K562 (cell line): Measurements from ENCODE around the gene KCNK18. TPM values are rescaled to one million over a fixed set of nuclear protein-coding genes. Genes with fewer than 3 reads are reported as not detected.

Experiments used
- ATAC-seq: fragments of 200-7000 bp; cut with Tn5 transposase; 3 replicates; pipeline ENCODE4 v1.9.1; 2020; ENCODE audit warnings: moderate library complexity
- BruUV-seq: library from RNA; stranded (reverse); fragments of 400-500 nt; replicated peaks from 2 replicates; lab custom pipeline; 2021; lab: Mats Ljungman, UMichigan
- CTCF ChIA-PET: fragments of 300-600 bp; formaldehyde crosslinking; extraction: SDS; loops from one replicate; lab custom pipeline; 2021; ENCODE audit warnings: low intra/inter-chr PET ratio; lab: Yijun Ruan, JAX
- POLR2A ChIA-PET: fragments of 300-600, 350-650 bp; sonication (Branson Sonifier 250); formaldehyde crosslinking; extraction: SDS; loops from one replicate; lab custom pipeline; 2021; ENCODE audit warnings: antibody characterized with exemption, inconsistent platforms; lab: Yijun Ruan, JAX
- DNase-seq, 4 experiments: peaks; one replicate each; pipeline versions ENCODE4 v3.0.0 to v3.0.0-alpha.2; 2011 to 2018; ENCODE audit warnings: low spot score in 3 of 4, mixed read lengths in 3 of 4; ENCODE audit errors: extremely low read depth in 1 of 4
- FAIRE-seq: peaks from 2 replicates; lab custom pipeline; 2011; peaks lifted over from hg19 to GRCh38; lab: Jason Lieb, UNC
- H2AFZ ChIP-seq: 2 replicates; pipeline ENCODE4 v1.6.0; 2011; ENCODE audit warnings: low read depth, low read length, control low read depth, inconsistent platforms
- H3K27ac ChIP-seq: fragments of 200-600 bp; 3 replicates; pipeline ENCODE4 v1.8.0; 2011; ENCODE audit warnings: low read depth, mild to moderate bottlenecking, control low read depth, inconsistent platforms, low read length, moderate library complexity, mixed read lengths; ENCODE audit errors: extremely low read depth
- H3K27me3 ChIP-seq, 2 experiments: fragments of 300-600 bp in 1 of 2; 2 replicates in 1 of 2; 3 replicates in 1 of 2; pipeline versions ENCODE4 v1.6.0 to v1.8.0; 2011; ENCODE audit warnings: inconsistent platforms in 2 of 2, low read length in 2 of 2, mild to moderate bottlenecking in 1 of 2, mixed read lengths in 1 of 2, moderate library complexity in 1 of 2; ENCODE audit not compliant: control insufficient read depth in 2 of 2, insufficient read depth in 2 of 2
- H3K36me3 ChIP-seq: fragments of 300-600 bp; 3 replicates; pipeline ENCODE4 v1.8.0; 2011; ENCODE audit warnings: mild to moderate bottlenecking, low read length, inconsistent platforms; ENCODE audit not compliant: control insufficient read depth, insufficient read depth
- H3K4me1 ChIP-seq, 2 experiments: fragments of 200-600 bp in 1 of 2; replicated peaks in 1 of 2; 2 replicates in 1 of 2; 3 replicates in 1 of 2; pipeline versions ENCODE4 v1.5.1 to v1.8.0; 2011; ENCODE audit warnings: inconsistent platforms in 2 of 2, low read length in 2 of 2, mild to moderate bottlenecking in 1 of 2, mixed read lengths in 1 of 2, moderate library complexity in 1 of 2; ENCODE audit not compliant: control insufficient read depth in 2 of 2, insufficient read depth in 2 of 2
- H3K4me2 ChIP-seq: 2 replicates; pipeline ENCODE4 v1.6.1; 2011; ENCODE audit warnings: low read length, control low read depth, inconsistent platforms, mixed read lengths; ENCODE audit not compliant: insufficient read depth
- H3K4me3 ChIP-seq: fragments of 200-600 bp; sonication (generic), shearing (Covaris generic); 2 replicates; pipeline ENCODE4 v1.5.1; 2016; ENCODE audit warnings: control low read depth, inconsistent platforms
- H3K79me2 ChIP-seq: fragments of 200-600 bp; 3 replicates; pipeline ENCODE4 v1.8.0; 2011; ENCODE audit warnings: low read length, inconsistent platforms; ENCODE audit not compliant: control insufficient read depth, insufficient read depth
- H3K9ac ChIP-seq, 2 experiments: 2 replicates each; pipeline versions ENCODE4 v1.6.0 to v1.6.1; 2011; ENCODE audit warnings: low read depth in 2 of 2, low read length in 2 of 2, control low read depth in 1 of 2, inconsistent platforms in 1 of 2, mild to moderate bottlenecking in 1 of 2, mixed read lengths in 1 of 2; ENCODE audit not compliant: insufficient read depth in 1 of 2
- H3K9me1 ChIP-seq: one replicate; pipeline ENCODE4 v1.6.0; 2011; ENCODE audit warnings: inconsistent platforms, mild to moderate bottlenecking, low read length, moderate library complexity; ENCODE audit not compliant: control insufficient read depth, insufficient read depth
- H3K9me3 ChIP-seq: replicated peaks from 2 replicates; pipeline ENCODE4 v1.5.1; 2011; ENCODE audit warnings: low read depth, low read length, inconsistent platforms; ENCODE audit not compliant: control insufficient read depth, insufficient read depth
- H4K20me1 ChIP-seq: replicated peaks from 2 replicates; pipeline ENCODE4 v1.6.1; 2011; ENCODE audit warnings: low read length, inconsistent platforms, mixed read lengths; ENCODE audit not compliant: control insufficient read depth, insufficient read depth
- ATF3 ChIP-seq, 2 experiments: fragments of 450-650 bp in 1 of 2; sonication (generic) in 1 of 2; formaldehyde crosslinking in 1 of 2; IDR thresholded peaks in 1 of 2; conservative IDR thresholded peaks in 1 of 2; 2 replicates each; pipeline versions ENCODE4 v1.6.1 to v1.8.1; 2016 to 2023; ENCODE audit warnings: mild to moderate bottlenecking in 2 of 2, moderate library complexity in 2 of 2, inconsistent platforms in 1 of 2, missing genetic modification reagents in 1 of 2
- WGBS: fragments of 100-300 bp; shearing (Covaris generic); methylation state at CpG from one replicate; pipeline ENCODE4 v1.1.6; 2016; ENCODE audit warnings: low coverage, mixed read lengths; ENCODE audit not compliant: insufficient coverage; ENCODE audit errors: missing lambda C conversion rate; 5-methylcytosine and 5-hydroxymethylcytosine counted together
- in situ Hi-C: fragments of 300-500 bp; cut with MboI; formaldehyde crosslinking; loops from 4 replicates; pipeline ENCODE4 v1.15.0; 2018; ENCODE audit warnings: inconsistent platforms, mixed read lengths
- intact Hi-C: fragments of 100-400 bp; cut with micrococcal nuclease; formaldehyde crosslinking; loops from 2 replicates; pipeline ENCODE4 v1.14.2; 2022
- polyA plus RNA-seq, 8 experiments: library from polyadenylated mRNA; depleted of rRNA in 4 of 8; stranded (reverse) in 5 of 8; unstranded in 3 of 8; fragments of >200 nt; fragmentation: Nextera tagmentation in 2 of 8; fragmentation: Illumina TruSeq in 1 of 8; extraction: Ambion mirVana in 2 of 8; extraction: Trizol in 1 of 8; gene quantifications; 2 replicates each; pipeline versions ENCODE4 v1.2.1 to v1.2.3, GENCODE V29; 2011 to 2014; ENCODE audit warnings: inconsistent platforms in 1 of 8, missing spikeins in 1 of 8
- total RNA-seq, 7 experiments: library from RNA; depleted of rRNA in 6 of 7; stranded (reverse); fragments of >200 nt in 6 of 7; fragmentation: Illumina TruSeq in 2 of 7; extraction: Trizol in 2 of 7; gene quantifications; 2 replicates each; pipeline versions ENCODE4 v1.2.1 to v1.2.3, GENCODE V29; 2011 to 2021; ENCODE audit warnings: low replicate concordance in 1 of 7
- TF ChIP-seq, protein P1 (sequence below): fragments of 450-650 bp; formaldehyde crosslinking; IDR thresholded peaks from 2 replicates; pipeline ENCODE4 v1.4.0; 2020; ENCODE audit warnings: mild to moderate bottlenecking

KCNK18 gene
- total and polyA plus RNA-seq, 9 of the 15 experiments (the other 6 are each of a cell fraction or from before 2014, with no cell fraction given), result not detected

- Histone ChIP-seq H4K20me1 (peaks cover 4% of the 10 kb centered on the region; the same call in 1 of the 2 replicates), H3K27me3 (peaks cover 6 to 42% of the 10 kb centered on the region in 2 experiments; a peak in 3 of 5 replicates), H3K4me3 (no peak overlapping the region), H3K36me3 (no peaks in the 10 kb centered on the region), H3K9ac (no peak overlapping the region), H3K79me2 (no peaks in the 10 kb centered on the region), H3K9me3 (no peaks in the 10 kb centered on the region), H3K9me1 (no peaks in the 10 kb centered on the region), H3K4me1 (peaks cover 2 to 24% of the 10 kb centered on the region in 2 experiments; a peak in 3 of 5 replicates), H3K27ac (no peak overlapping the region), H3K4me2 (no peak overlapping the region), H2AFZ (no peak overlapping the region)
- FAIRE-seq (no peak), DNase-seq (no peak), ATAC-seq (no peak)
- 0% methylated on average over 6 of the region's 6 CpGs for WGBS
- intact Hi-C loops (loop anchor here (10.0 kb wide), 2 partner anchors 55 to 725 kb away; no protein-coding TSS in a partner anchor), in situ Hi-C loops (loop anchor here (10.0 to 25.0 kb wide), 2 partner anchors 485 to 708 kb away; no protein-coding TSS in a partner anchor)
- TF ChIP-seq, protein P1, sequence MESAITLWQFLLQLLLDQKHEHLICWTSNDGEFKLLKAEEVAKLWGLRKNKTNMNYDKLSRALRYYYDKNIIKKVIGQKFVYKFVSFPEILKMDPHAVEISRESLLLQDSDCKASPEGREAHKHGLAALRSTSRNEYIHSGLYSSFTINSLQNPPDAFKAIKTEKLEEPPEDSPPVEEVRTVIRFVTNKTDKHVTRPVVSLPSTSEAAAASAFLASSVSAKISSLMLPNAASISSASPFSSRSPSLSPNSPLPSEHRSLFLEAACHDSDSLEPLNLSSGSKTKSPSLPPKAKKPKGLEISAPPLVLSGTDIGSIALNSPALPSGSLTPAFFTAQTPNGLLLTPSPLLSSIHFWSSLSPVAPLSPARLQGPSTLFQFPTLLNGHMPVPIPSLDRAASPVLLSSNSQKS (CRISPR knock-in tag), result no peak
- TF ChIP-seq ATF3 (IDR thresholded peaks at IDR 0.05), result peak; percentile 54
- no peak for TF ChIP-seq ATF3 (CRISPR knock-in tag; conservative IDR thresholded peaks at IDR 0.05)
- ChIA-PET POLR2A (no interaction called here), CTCF (no interaction called here)
- no TSS peak for BruUV-seq
Measured at GRCh38 chr10:117170244-117170643, 27.0 kb upstream of the KCNK18 start.
